Body of pancreas (tissue), 4 donors: ENCODE results near the gene IDUA. TPM values are rescaled to one million over a fixed set of nuclear protein-coding genes. Genes with fewer than 3 reads are reported as not detected.

Experiments used
- ATAC-seq: fragments of 150-250 bp; one replicate; pipeline ENCODE4 v1.9.1; 2016
- DNase-seq, 4 donors: peaks; one replicate each; pipeline ENCODE4 v3.0.0-alpha.2; 2019
- H3K27ac ChIP-seq, 4 donors: fragments of 200-600 bp; sonication (generic); 1 replicate in 3 of 4; 2 replicates in 1 of 4; pipeline versions ENCODE4 v1.5.1 to v1.6.1; 2016 to 2019; ENCODE audit warnings: mild to moderate bottlenecking in 1 of 4, mixed read lengths in 1 of 4, moderate library complexity in 1 of 4
- H3K27me3 ChIP-seq, 2 donors: fragments of 200-600 bp; sonication (generic); one replicate each; pipeline ENCODE4 v1.6.0; 2016; ENCODE audit warnings: mild to moderate bottlenecking in 1 of 2
- H3K36me3 ChIP-seq, 2 donors: fragments of 200-600 bp; sonication (generic); replicated peaks in 1 of 2; 2 replicates each; pipeline ENCODE4 v1.5.1; 2016; ENCODE audit warnings: low read depth in 2 of 2; ENCODE audit not compliant: insufficient read depth in 1 of 2
- H3K4me1 ChIP-seq: fragments of 200-600 bp; sonication (generic); one replicate; pipeline ENCODE4 v1.6.0; 2016
- H3K4me3 ChIP-seq, 2 donors: fragments of 200-600 bp; sonication (generic); 1 replicate in 1 of 2; 2 replicates in 1 of 2; pipeline ENCODE4 v1.5.1; 2016 to 2019
- H3K9me3 ChIP-seq, 3 donors: fragments of 200-600 bp; sonication (generic); 1 replicate in 2 of 3; 2 replicates in 1 of 3; pipeline ENCODE4 v1.5.1; 2016
- CTCF ChIP-seq, 7 experiments: fragments of 450-650 bp in 4 of 7; fragments of 200-600 bp in 3 of 7; sonication (generic) in 3 of 7; IDR thresholded peaks; one replicate each; pipeline ENCODE4 v1.5.1; 2016 to 2019; ENCODE audit warnings: antibody characterized with exemption in 7 of 7
- POLR2A ChIP-seq, 3 donors: fragments of 450-650 bp; IDR thresholded peaks; one replicate each; pipeline ENCODE4 v1.6.1; 2016; ENCODE audit warnings: antibody characterized with exemption in 3 of 3, mild to moderate bottlenecking in 2 of 3
- WGBS, 2 donors: methylation state at CpG; one replicate each; pipeline ENCODE4 v1.1.5; 2017; 5-methylcytosine and 5-hydroxymethylcytosine counted together
- intact Hi-C: fragments of 100-400 bp; cut with DNase I; formaldehyde crosslinking; loops from one replicate; pipeline ENCODE4 v1.15.1; 2023
- total RNA-seq, 2 donors: library from RNA; depleted of rRNA; stranded (reverse); fragments of >200 nt; gene quantifications; one replicate each; pipeline ENCODE4 v1.1.0, GENCODE V29; 2016

The IDUA gene
- total RNA-seq, 2 donors from 2014 or later: 30.0 to 37.6 TPM

- H3K27me3 ChIP-seq: no peaks in the 10 kb centered on the region
- TF ChIP-seq CTCF (IDR thresholded peaks at IDR 0.05): no peak
- TF ChIP-seq POLR2A (IDR thresholded peaks at IDR 0.05): no peak
- no peak for DNase-seq
- no peak overlapping the region for H3K27ac ChIP-seq
- ATAC-seq: no peak
- H3K9me3 ChIP-seq: no peaks in the 10 kb centered on the region
- H3K36me3 ChIP-seq: no peaks in the 10 kb centered on the region
- 80 to 82% methylated on average over 3 to 9 of the region's 10 CpGs for WGBS, 2 donors
- no peak overlapping the region for H3K4me3 ChIP-seq
- H3K4me1 ChIP-seq: peaks cover 30% of the 10 kb centered on the region
- intact Hi-C loops: no loop called here
Measured at GRCh38 chr4:1015746-1016145, 28.9 kb downstream of the IDUA start.

- intact Hi-C loops: no loop called here
Measured at GRCh38 chr4:1017211-1017610, 30.4 kb downstream of the IDUA start.

GRCh38 chr4:1017706-1018105, 30.9 kb downstream of the IDUA start:
- WGBS, 2 donors: 91 to 92% methylated on average over 10 to 12 of the region's 15 CpGs
- no peak for DNase-seq

More at GRCh38 chr4:1017211-1017610, 30.4 kb downstream of the IDUA start:
- ATAC-seq: no peak
- peaks cover 26% of the 10 kb centered on the region for H3K4me1 ChIP-seq
- no peak for DNase-seq
- H3K36me3 ChIP-seq: no peaks in the 10 kb centered on the region
- TF ChIP-seq POLR2A (IDR thresholded peaks at IDR 0.05): no peak
- no peak for TF ChIP-seq CTCF (IDR thresholded peaks at IDR 0.05)
- no peak overlapping the region for H3K27ac ChIP-seq
- no peaks in the 10 kb centered on the region for H3K27me3 ChIP-seq
- H3K9me3 ChIP-seq: no peaks in the 10 kb centered on the region
- WGBS, 2 donors: 86 to 95% methylated on average over 4 to 16 of the region's 16 CpGs
- H3K4me3 ChIP-seq: no peak overlapping the region

GRCh38 chr4:1018147-1019020, 31.5 kb downstream of the IDUA start:
- TF ChIP-seq CTCF (IDR thresholded peaks at IDR 0.05) (no peak), POLR2A (IDR thresholded peaks at IDR 0.05) (no peak)
- Histone ChIP-seq H3K4me3 (no peak overlapping the region), H3K36me3 (no peaks in the 10 kb centered on the region), H3K27me3 (no peaks in the 10 kb centered on the region), H3K27ac (no peak overlapping the region), H3K4me1 (peaks cover 14% of the 10 kb centered on the region), H3K9me3 (no peaks in the 10 kb centered on the region)
- ATAC-seq: no peak
- 85 to 86% methylated on average over 9 to 27 of the region's 29 CpGs for WGBS, 2 donors
- DNase-seq: no peak
- intact Hi-C loops: no loop called here

More at GRCh38 chr4:1017706-1018105, 30.9 kb downstream of the IDUA start:
- H3K9me3 ChIP-seq: no peaks in the 10 kb centered on the region
- TF ChIP-seq POLR2A (IDR thresholded peaks at IDR 0.05) (no peak), CTCF (IDR thresholded peaks at IDR 0.05) (no peak)
- H3K4me3 ChIP-seq: no peak overlapping the region
- no peak overlapping the region for H3K27ac ChIP-seq
- H3K36me3 ChIP-seq: no peaks in the 10 kb centered on the region
- intact Hi-C loops: no loop called here
- ATAC-seq: no peak
- peaks cover 21% of the 10 kb centered on the region for H3K4me1 ChIP-seq
- H3K27me3 ChIP-seq: no peaks in the 10 kb centered on the region
